ENCODE results near the gene PSME1. TPM values are rescaled to one million over a fixed set of nuclear protein-coding genes. Genes with fewer than 3 reads are reported as not detected.

Gene PSME1
- total and polyA plus RNA-seq, 2 of the 13 experiments (the other 11 are each of a cell fraction or from before 2014, with no cell fraction given), result 159 to 608 TPM

GRCh38 chr14:24135834-24136683, at the start of gene PSME1 (continued):
- no peak for TF ChIP-seq FUBP1 (CRISPR knock-in tag; IDR thresholded peaks at IDR 0.05; ENCODE audit: borderline replicate concordance)
- TF ChIP-seq ZNF709 (CRISPR knock-in tag; IDR thresholded peaks at IDR 0.05), result no peak
- TF ChIP-seq PHB2 (IDR thresholded peaks at IDR 0.05; ENCODE audit: partially characterized antibody), result no peak
- TF ChIP-seq ZNF34 (CRISPR knock-in tag; IDR thresholded peaks at IDR 0.05; ENCODE audit: borderline replicate concordance), result peak; percentile 67; the same call in 1 of the 2 replicates
- peak; percentile 93; the same call in 1 of the 2 replicates for TF ChIP-seq ATF7-NPFF (CRISPR knock-in tag; IDR thresholded peaks at IDR 0.05; ENCODE audit: low read depth)
- no peak for TF ChIP-seq MTERF4 (CRISPR knock-in tag; IDR thresholded peaks at IDR 0.05)
- peak; percentile 73; the same call in 1 of the 2 replicates for TF ChIP-seq ZSCAN12 (CRISPR knock-in tag; IDR thresholded peaks at IDR 0.05)
- TF ChIP-seq PAXIP1 (CRISPR knock-in tag; conservative IDR thresholded peaks at IDR 0.05), result peak; percentile 76
- no peak for TF ChIP-seq SP2 (CRISPR knock-in tag; IDR thresholded peaks at IDR 0.05)
- TF ChIP-seq ZNF20 (CRISPR knock-in tag; IDR thresholded peaks at IDR 0.05), result no peak
- no peak for TF ChIP-seq SATB2 (CRISPR knock-in tag; IDR thresholded peaks at IDR 0.05)
- 0 out of 2 replicates have a peak, but pooled peaks have one; percentile 26 for TF ChIP-seq ZNF577 (CRISPR knock-in tag; IDR thresholded peaks at IDR 0.05; ENCODE audit: borderline replicate concordance, low read depth)
- no peak for TF ChIP-seq ATF1 (CRISPR knock-in tag; IDR thresholded peaks at IDR 0.05)
- no peak for TF ChIP-seq SP4 (CRISPR knock-in tag; IDR thresholded peaks at IDR 0.05)
- peak; percentile 84 for TF ChIP-seq NR3C1 (CRISPR knock-in tag; IDR thresholded peaks at IDR 0.05)
- TF ChIP-seq ZNF512 (CRISPR knock-in tag; IDR thresholded peaks at IDR 0.05), result peak; percentile 28; the same call in 1 of the 2 replicates
- TF ChIP-seq KMT2A (CRISPR knock-in tag; IDR thresholded peaks at IDR 0.05), result peak; percentile 99
- no peak for TF ChIP-seq NCOA1 (CRISPR knock-in tag; IDR thresholded peaks at IDR 0.05)
- TF ChIP-seq ZNF543 (CRISPR knock-in tag; IDR thresholded peaks at IDR 0.05), result peak; percentile 82; the same call in 1 of the 2 replicates

Data from HepG2 (cell line).